SK-N-SH (cell line): Measurements from ENCODE around the gene KLHL24. TPM values are rescaled to one million over a fixed set of nuclear protein-coding genes. Genes with fewer than 3 reads are reported as not detected.

Source experiments
- CTCF ChIA-PET: fragments of 300-600, 350-600 bp; formaldehyde crosslinking; extraction: SDS; loops from one replicate; lab custom pipeline; 2021; lab: Yijun Ruan, JAX
- POLR2A ChIA-PET: fragments of 350-600 bp; sonication (Branson Sonifier 250); formaldehyde crosslinking; extraction: SDS; loops from one replicate; lab custom pipeline; 2020; ENCODE audit warnings: antibody characterized with exemption, inconsistent platforms; lab: Yijun Ruan, JAX
- DNase-seq: peaks from one replicate; pipeline ENCODE4 v3.0.0; 2012
- H2AFZ ChIP-seq: fragments of 200-600 bp; sonication (generic); 2 replicates; pipeline ENCODE4 v1.8.1; 2016; ENCODE audit warnings: antibody characterized with exemption, mild to moderate bottlenecking, low read depth
- H3F3A ChIP-seq: fragments of 200-600 bp; sonication (generic); replicated peaks from 2 replicates; pipeline ENCODE3; 2016; ENCODE audit warnings: antibody characterized with exemption, mild to moderate bottlenecking; ENCODE audit not compliant: insufficient read depth
- H3K27ac ChIP-seq, 2 experiments: fragments of 200-500 bp in 1 of 2; fragments of 200-600 bp in 1 of 2; sonication (Bioruptor generic) in 1 of 2; sonication (generic), shearing (Covaris generic) in 1 of 2; 2 replicates each; pipeline versions ENCODE4 v1.5.1 to v1.6.1; 2014 to 2016; ENCODE audit warnings: low read depth in 2 of 2, inconsistent platforms in 1 of 2, low read length in 1 of 2, mild to moderate bottlenecking in 1 of 2, mixed read lengths in 1 of 2
- H3K27me3 ChIP-seq: fragments of 200-600 bp; sonication (generic), shearing (Covaris generic); 2 replicates; pipeline ENCODE4 v1.6.1; 2016; ENCODE audit warnings: mixed run types; ENCODE audit not compliant: insufficient read depth
- H3K36me3 ChIP-seq, 2 experiments: fragments of 200-500 bp in 1 of 2; fragments of 200-600 bp in 1 of 2; sonication (Bioruptor generic) in 1 of 2; sonication (generic) in 1 of 2; replicated peaks in 1 of 2; 2 replicates each; pipeline versions ENCODE3 to v1.5.1; 2014 to 2016; ENCODE audit warnings: low read length in 1 of 2, mild to moderate bottlenecking in 1 of 2; ENCODE audit not compliant: insufficient read depth in 2 of 2, control insufficient read depth in 1 of 2
- H3K4me1 ChIP-seq, 2 experiments: fragments of 200-500 bp in 1 of 2; fragments of 200-600 bp in 1 of 2; sonication (Bioruptor generic) in 1 of 2; sonication (generic), shearing (Covaris generic) in 1 of 2; 2 replicates each; pipeline versions ENCODE4 v1.5.1 to v1.6.1; 2014 to 2016; ENCODE audit warnings: low read depth in 1 of 2, low read length in 1 of 2, mixed run types in 1 of 2; ENCODE audit not compliant: insufficient read depth in 2 of 2, control insufficient read depth in 1 of 2
- H3K4me2 ChIP-seq: fragments of 200-600 bp; sonication (generic), shearing (Covaris generic); 2 replicates; pipeline ENCODE4 v1.6.1; 2017; ENCODE audit warnings: mixed run types
- H3K4me3 ChIP-seq, 2 experiments: fragments of 200-500 bp in 1 of 2; fragments of 200-600 bp in 1 of 2; sonication (Bioruptor generic) in 1 of 2; sonication (generic), shearing (Covaris generic) in 1 of 2; 2 replicates each; pipeline versions ENCODE4 v1.5.1 to v1.8.1; 2014 to 2016; ENCODE audit warnings: low read depth in 2 of 2, inconsistent platforms in 1 of 2, low read length in 1 of 2, mild to moderate bottlenecking in 1 of 2, mixed read lengths in 1 of 2, moderate library complexity in 1 of 2
- H3K79me2 ChIP-seq: fragments of 200-600 bp; sonication (generic); 2 replicates; pipeline ENCODE4 v1.8.1; 2017; ENCODE audit warnings: mild to moderate bottlenecking; ENCODE audit not compliant: insufficient read depth
- H3K9ac ChIP-seq: fragments of 200-600 bp; sonication (generic); 2 replicates; pipeline ENCODE4 v1.6.1; 2017; ENCODE audit warnings: mixed run types
- H3K9me2 ChIP-seq: fragments of 200-600 bp; sonication (generic); 2 replicates; pipeline ENCODE4 v1.6.1; 2017; ENCODE audit warnings: mixed run types
- H3K9me3 ChIP-seq: fragments of 200-600 bp; sonication (generic); 2 replicates; pipeline ENCODE4 v1.6.1; 2017; ENCODE audit warnings: mixed run types, mild to moderate bottlenecking, moderate library complexity
- H4K20me1 ChIP-seq: fragments of 200-600 bp; sonication (generic); 2 replicates; pipeline ENCODE4 v1.6.1; 2017; ENCODE audit warnings: mild to moderate bottlenecking, mixed run types; ENCODE audit not compliant: insufficient read depth
- EZH2phosphoT487 ChIP-seq: fragments of 200-600 bp; sonication (generic); IDR thresholded peaks from 2 replicates; pipeline ENCODE4 v1.6.1; 2017; ENCODE audit warnings: low read depth, mixed run types, mild to moderate bottlenecking, antibody characterized with exemption, moderate library complexity, borderline replicate concordance
- FOSL2 ChIP-seq: IDR thresholded peaks from 2 replicates; pipeline ENCODE4 v1.4.0; 2012; ENCODE audit warnings: low read depth, mild to moderate bottlenecking, moderate library complexity, borderline replicate concordance
- FOXM1 ChIP-seq: IDR thresholded peaks from 2 replicates; pipeline ENCODE4 v1.4.0; 2012; ENCODE audit warnings: low read depth, mild to moderate bottlenecking
- GATA2 ChIP-seq: sonication (generic); formaldehyde crosslinking; IDR thresholded peaks from 2 replicates; pipeline ENCODE4 v1.5.0; 2020; ENCODE audit warnings: mild to moderate bottlenecking, missing genetic modification reagents
- IRF3 ChIP-seq: fragments of 150-350 bp; IDR thresholded peaks from 2 replicates; pipeline ENCODE4 v1.6.1; 2016; ENCODE audit warnings: mild to moderate bottlenecking, low read depth, low read length
- JUND ChIP-seq: IDR thresholded peaks from 2 replicates; pipeline ENCODE4 v1.4.0; 2012
- MAX ChIP-seq: IDR thresholded peaks from 2 replicates; pipeline ENCODE4 v1.4.0; 2012; ENCODE audit warnings: low read depth
- MEF2A ChIP-seq: IDR thresholded peaks from 2 replicates; pipeline ENCODE4 v1.4.0; 2012; ENCODE audit warnings: low read depth, borderline replicate concordance
- MXI1 ChIP-seq: IDR thresholded peaks from 2 replicates; pipeline ENCODE4 v1.6.1; 2012; ENCODE audit warnings: mild to moderate bottlenecking, low read depth, low read length, improper control_type of control experiment
- NFIC ChIP-seq: IDR thresholded peaks from 2 replicates; pipeline ENCODE4 v1.4.0; 2012; ENCODE audit warnings: borderline replicate concordance
- NRF1 ChIP-seq: IDR thresholded peaks from 2 replicates; pipeline ENCODE4 v1.6.1; 2012; ENCODE audit warnings: low read depth, mild to moderate bottlenecking, low read length
- POLR2AphosphoS5 ChIP-seq: IDR thresholded peaks from 2 replicates; pipeline ENCODE4 v1.6.1; 2012; ENCODE audit warnings: low read depth, low read length
- RAD21 ChIP-seq: IDR thresholded peaks from 2 replicates; pipeline ENCODE4 v1.6.1; 2012; ENCODE audit warnings: mild to moderate bottlenecking, low read length
- RCOR1 ChIP-seq: fragments of 150-350 bp; IDR thresholded peaks from 2 replicates; pipeline ENCODE4 v1.6.1; 2017; ENCODE audit warnings: antibody characterized with exemption, low read length
- REST ChIP-seq: IDR thresholded peaks from 2 replicates; pipeline ENCODE4 v1.6.1; 2012; ENCODE audit warnings: mild to moderate bottlenecking, low read depth, low read length, moderate library complexity
- RFX5 ChIP-seq: IDR thresholded peaks from 2 replicates; pipeline ENCODE4 v1.6.1; 2012; ENCODE audit warnings: mild to moderate bottlenecking, improper control_type of control experiment, low read length
- SIN3A ChIP-seq: IDR thresholded peaks from 2 replicates; pipeline ENCODE4 v1.6.1; 2012; ENCODE audit warnings: low read depth, mild to moderate bottlenecking, low read length, moderate library complexity, borderline replicate concordance
- TCF12 ChIP-seq: IDR thresholded peaks from 2 replicates; pipeline ENCODE4 v1.4.0; 2012
- TEAD4 ChIP-seq: IDR thresholded peaks from 2 replicates; pipeline ENCODE4 v1.4.0; 2012; ENCODE audit warnings: mild to moderate bottlenecking, borderline replicate concordance; ENCODE audit not compliant: insufficient read depth
- WGBS: methylation state at CpG from one replicate; pipeline ENCODE4 v1.1.6; 2017; ENCODE audit warnings: low lambda C conversion rate; 5-methylcytosine and 5-hydroxymethylcytosine counted together
- polyA plus RNA-seq, 3 experiments: library from polyadenylated mRNA; depleted of rRNA; stranded (reverse); fragments of >200 nt; gene quantifications; 2 replicates each; pipeline ENCODE4 v1.2.3, GENCODE V29; 2012

KLHL24 gene
- polyA plus RNA-seq, 1 of the 3 experiments (the other 2 are of a cell fraction) = 5.7 TPM

- H3K4me2 ChIP-seq = no peak overlapping the region
- no peaks in the 10 kb centered on the region for H3K9me3 ChIP-seq
- H3K79me2 ChIP-seq = no peaks in the 10 kb centered on the region
- TF ChIP-seq TEAD4 = no peak
- TF ChIP-seq JUND = no peak
- TF ChIP-seq NRF1 = no peak
- TF ChIP-seq RAD21 = no peak
- no peak for TF ChIP-seq EZH2phosphoT487
- TF ChIP-seq FOSL2 = no peak
- no peak for TF ChIP-seq FOXM1
- TF ChIP-seq REST = no peak
- TF ChIP-seq IRF3 = no peak
- no peak for TF ChIP-seq RFX5
- TF ChIP-seq MXI1 = no peak
- no peak for TF ChIP-seq POLR2AphosphoS5
- TF ChIP-seq MAX = no peak
- no peak for TF ChIP-seq GATA2 (CRISPR knock-in tag)
- TF ChIP-seq NFIC = no peak
- TF ChIP-seq MEF2A = no peak
- no peak for TF ChIP-seq SIN3A
- no peak for TF ChIP-seq TCF12
- TF ChIP-seq RCOR1 = no peak
- H3K27ac ChIP-seq = peak overlapping the region in 1 of 2 experiments; percentile 8; a peak in 1 of 4 replicates
- no peak overlapping the region for H2AFZ ChIP-seq
- peaks cover 0 to 16% of the 10 kb centered on the region in 2 experiments; a peak in 1 of 4 replicates for H3K4me1 ChIP-seq
- DNase-seq = no peak
- 68% methylated on average over 4 of the region's 4 CpGs for WGBS
- no peaks in the 10 kb centered on the region for H3K36me3 ChIP-seq
- ChIA-PET POLR2A (interaction anchor here (0.9 to 1.4 kb wide), 2 partner anchors 16 to 79 kb away, joined by 3 to 4 read pairs; partner anchors contain the start of genes KLHL24 and YEATS2), CTCF (interaction anchor here (0.6 to 1.7 kb wide), 6 partner anchors 11 to 150 kb away, joined by 3 to 5 read pairs (median 3); no protein-coding TSS in a partner anchor)
- no peaks in the 10 kb centered on the region for H3F3A ChIP-seq
- no peak overlapping the region for H3K4me3 ChIP-seq
- no peaks in the 10 kb centered on the region for H3K27me3 ChIP-seq
- no peaks in the 10 kb centered on the region for H4K20me1 ChIP-seq
- H3K9me2 ChIP-seq = no peaks in the 10 kb centered on the region
- no peak overlapping the region for H3K9ac ChIP-seq
These were observed 16.4 kb upstream of the KLHL24 start for GRCh38 chr3:183619010-183619409.
